Activated naive CD4-positive, alpha-beta T cell treated with anti-CD3 and anti-CD28 coated beads, Interleukin-2, amount 50 U/mL, for 16 hours (primary cell): Measurements from ENCODE around the gene ZCCHC12.

Source experiments
- DNase-seq: peaks from one replicate; pipeline ENCODE4 v3.0.0-alpha.2; 2020

Gene ZCCHC12

DNA sequence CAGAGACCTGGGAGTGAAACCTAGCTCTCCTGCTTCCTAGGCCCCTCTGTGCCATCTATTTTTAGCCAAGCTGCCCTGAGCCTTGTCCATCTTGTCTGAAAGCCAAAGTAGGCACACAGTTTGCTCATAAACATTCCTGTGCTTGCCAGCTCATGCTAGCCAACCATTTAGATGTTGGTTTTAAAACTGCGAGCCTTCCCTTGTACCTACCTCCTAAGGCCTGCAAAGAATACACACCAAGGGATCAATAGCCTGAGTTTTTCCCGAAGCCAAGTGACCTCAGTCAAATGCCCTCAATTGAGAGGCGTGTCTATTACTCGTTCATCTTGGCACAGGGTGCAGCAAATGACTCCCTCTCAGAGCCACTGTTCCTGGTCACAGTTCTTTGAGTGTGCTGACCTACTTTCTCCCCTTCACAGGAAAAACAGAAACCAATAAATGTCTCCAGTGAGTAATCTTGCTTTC lies 48.5 kb downstream of the ZCCHC12 start:
- no peak for DNase-seq
